HL-60 (cell line): ENCODE results near the gene NAP1L5.

Source experiments
- DNase-seq, 2 experiments: peaks; one replicate each; pipeline ENCODE4 v3.0.0-alpha.2; 2010 to 2020; ENCODE audit warnings: low read depth in 1 of 2, low spot score in 1 of 2
- H3K27ac ChIP-seq: fragments of 250-450 bp; sonication (Bioruptor Pico); replicated peaks from 2 replicates; pipeline ENCODE4 v1.5.1; 2020; ENCODE audit warnings: mild to moderate bottlenecking, moderate library complexity
- H3K27me3 ChIP-seq: fragments of 250-450 bp; sonication (Bioruptor Pico); 2 replicates; pipeline ENCODE4 v1.5.1; 2021; ENCODE audit warnings: mild to moderate bottlenecking, moderate library complexity; ENCODE audit not compliant: insufficient read depth, poor library complexity, severe bottlenecking
- H3K4me3 ChIP-seq: replicated peaks from 2 replicates; pipeline ENCODE4 v1.5.1; 2011; ENCODE audit warnings: mild to moderate bottlenecking, control low read depth, low read length; ENCODE audit not compliant: insufficient read depth
- GABPA ChIP-seq: IDR thresholded peaks from 2 replicates; pipeline ENCODE4 v1.6.1; 2012; ENCODE audit warnings: low read depth
- POLR2AphosphoS5 ChIP-seq: IDR thresholded peaks from 2 replicates; pipeline ENCODE4 v1.6.1; 2012; ENCODE audit warnings: low read depth
- SPI1 ChIP-seq: IDR thresholded peaks from 2 replicates; pipeline ENCODE4 v1.6.1; 2012; ENCODE audit warnings: low read depth, mild to moderate bottlenecking, borderline replicate concordance
- TF ChIP-seq, protein P1 (sequence below): IDR thresholded peaks from one replicate; pipeline ENCODE4 v1.5.1; 2011; ENCODE audit warnings: low read length, control low read depth, inconsistent platforms; ENCODE audit not compliant: insufficient read depth
- TF ChIP-seq, protein P2 (sequence below): IDR thresholded peaks from 2 replicates; pipeline ENCODE4 v1.6.1; 2012; ENCODE audit warnings: low read depth; ENCODE audit not compliant: insufficient replicate concordance

Gene NAP1L5

DNA sequence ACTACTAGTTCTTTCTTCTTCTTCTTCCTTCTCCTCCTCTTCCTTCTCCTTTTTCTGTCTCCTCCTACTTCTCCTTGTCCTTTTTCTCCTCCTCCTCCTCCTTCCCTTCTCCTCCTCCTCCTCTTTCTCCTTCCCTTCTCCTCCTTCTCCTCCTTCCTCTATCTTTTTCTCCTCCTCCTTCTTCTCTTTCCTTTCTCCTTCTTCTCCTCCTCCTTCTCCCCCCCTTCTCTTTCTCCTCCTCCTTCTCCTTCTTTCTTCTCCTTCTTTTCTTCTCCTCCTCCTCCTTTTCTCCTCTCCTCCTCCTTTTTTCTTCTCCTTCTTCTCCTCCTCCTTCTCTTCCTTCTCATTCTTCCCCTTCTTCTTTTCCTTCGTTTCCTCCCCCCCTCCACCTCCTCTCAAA is 21.8 kb upstream of the NAP1L5 start:
- no peak for DNase-seq
- H3K27me3 ChIP-seq: no peaks in the 10 kb centered on the region

DNA sequence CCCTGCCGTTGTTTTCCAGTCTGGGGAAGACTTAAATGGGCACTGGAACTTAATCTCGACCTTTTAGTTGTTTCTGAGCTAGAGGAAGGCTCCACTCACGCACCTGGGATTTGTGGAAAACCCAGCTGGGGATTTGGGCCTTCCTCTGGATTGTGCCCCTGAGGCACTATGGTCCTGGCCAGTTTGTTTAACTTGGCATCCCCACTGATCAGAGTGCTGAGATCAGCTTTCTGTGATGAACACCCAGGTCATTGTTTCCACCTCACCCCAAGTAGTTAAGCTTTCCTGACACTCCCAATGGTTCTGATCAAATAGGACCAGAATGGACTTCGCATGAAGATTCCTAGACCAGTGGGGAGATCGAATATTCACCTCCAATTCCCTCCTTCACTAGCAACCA is 20.5 kb upstream of the NAP1L5 start:
- Histone ChIP-seq H3K27me3 (no peaks in the 10 kb centered on the region), H3K27ac (no peak overlapping the region), H3K4me3 (no peak overlapping the region)
- DNase-seq: no peak
- TF ChIP-seq GABPA (no peak), POLR2AphosphoS5 (no peak), SPI1 (no peak)
- TF ChIP-seq, protein P1, sequence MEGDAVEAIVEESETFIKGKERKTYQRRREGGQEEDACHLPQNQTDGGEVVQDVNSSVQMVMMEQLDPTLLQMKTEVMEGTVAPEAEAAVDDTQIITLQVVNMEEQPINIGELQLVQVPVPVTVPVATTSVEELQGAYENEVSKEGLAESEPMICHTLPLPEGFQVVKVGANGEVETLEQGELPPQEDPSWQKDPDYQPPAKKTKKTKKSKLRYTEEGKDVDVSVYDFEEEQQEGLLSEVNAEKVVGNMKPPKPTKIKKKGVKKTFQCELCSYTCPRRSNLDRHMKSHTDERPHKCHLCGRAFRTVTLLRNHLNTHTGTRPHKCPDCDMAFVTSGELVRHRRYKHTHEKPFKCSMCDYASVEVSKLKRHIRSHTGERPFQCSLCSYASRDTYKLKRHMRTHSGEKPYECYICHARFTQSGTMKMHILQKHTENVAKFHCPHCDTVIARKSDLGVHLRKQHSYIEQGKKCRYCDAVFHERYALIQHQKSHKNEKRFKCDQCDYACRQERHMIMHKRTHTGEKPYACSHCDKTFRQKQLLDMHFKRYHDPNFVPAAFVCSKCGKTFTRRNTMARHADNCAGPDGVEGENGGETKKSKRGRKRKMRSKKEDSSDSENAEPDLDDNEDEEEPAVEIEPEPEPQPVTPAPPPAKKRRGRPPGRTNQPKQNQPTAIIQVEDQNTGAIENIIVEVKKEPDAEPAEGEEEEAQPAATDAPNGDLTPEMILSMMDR: no peak
- TF ChIP-seq, protein P2, sequence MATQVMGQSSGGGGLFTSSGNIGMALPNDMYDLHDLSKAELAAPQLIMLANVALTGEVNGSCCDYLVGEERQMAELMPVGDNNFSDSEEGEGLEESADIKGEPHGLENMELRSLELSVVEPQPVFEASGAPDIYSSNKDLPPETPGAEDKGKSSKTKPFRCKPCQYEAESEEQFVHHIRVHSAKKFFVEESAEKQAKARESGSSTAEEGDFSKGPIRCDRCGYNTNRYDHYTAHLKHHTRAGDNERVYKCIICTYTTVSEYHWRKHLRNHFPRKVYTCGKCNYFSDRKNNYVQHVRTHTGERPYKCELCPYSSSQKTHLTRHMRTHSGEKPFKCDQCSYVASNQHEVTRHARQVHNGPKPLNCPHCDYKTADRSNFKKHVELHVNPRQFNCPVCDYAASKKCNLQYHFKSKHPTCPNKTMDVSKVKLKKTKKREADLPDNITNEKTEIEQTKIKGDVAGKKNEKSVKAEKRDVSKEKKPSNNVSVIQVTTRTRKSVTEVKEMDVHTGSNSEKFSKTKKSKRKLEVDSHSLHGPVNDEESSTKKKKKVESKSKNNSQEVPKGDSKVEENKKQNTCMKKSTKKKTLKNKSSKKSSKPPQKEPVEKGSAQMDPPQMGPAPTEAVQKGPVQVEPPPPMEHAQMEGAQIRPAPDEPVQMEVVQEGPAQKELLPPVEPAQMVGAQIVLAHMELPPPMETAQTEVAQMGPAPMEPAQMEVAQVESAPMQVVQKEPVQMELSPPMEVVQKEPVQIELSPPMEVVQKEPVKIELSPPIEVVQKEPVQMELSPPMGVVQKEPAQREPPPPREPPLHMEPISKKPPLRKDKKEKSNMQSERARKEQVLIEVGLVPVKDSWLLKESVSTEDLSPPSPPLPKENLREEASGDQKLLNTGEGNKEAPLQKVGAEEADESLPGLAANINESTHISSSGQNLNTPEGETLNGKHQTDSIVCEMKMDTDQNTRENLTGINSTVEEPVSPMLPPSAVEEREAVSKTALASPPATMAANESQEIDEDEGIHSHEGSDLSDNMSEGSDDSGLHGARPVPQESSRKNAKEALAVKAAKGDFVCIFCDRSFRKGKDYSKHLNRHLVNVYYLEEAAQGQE: no peak

More for the DNA sequence above, 21.8 kb upstream of the NAP1L5 start:
- TF ChIP-seq POLR2AphosphoS5: no peak
- TF ChIP-seq GABPA: no peak
- TF ChIP-seq, protein P1: no peak
- TF ChIP-seq SPI1: no peak
- TF ChIP-seq, protein P2: no peak
- Histone ChIP-seq H3K4me3 (no peak overlapping the region), H3K27ac (no peak overlapping the region)

DNA sequence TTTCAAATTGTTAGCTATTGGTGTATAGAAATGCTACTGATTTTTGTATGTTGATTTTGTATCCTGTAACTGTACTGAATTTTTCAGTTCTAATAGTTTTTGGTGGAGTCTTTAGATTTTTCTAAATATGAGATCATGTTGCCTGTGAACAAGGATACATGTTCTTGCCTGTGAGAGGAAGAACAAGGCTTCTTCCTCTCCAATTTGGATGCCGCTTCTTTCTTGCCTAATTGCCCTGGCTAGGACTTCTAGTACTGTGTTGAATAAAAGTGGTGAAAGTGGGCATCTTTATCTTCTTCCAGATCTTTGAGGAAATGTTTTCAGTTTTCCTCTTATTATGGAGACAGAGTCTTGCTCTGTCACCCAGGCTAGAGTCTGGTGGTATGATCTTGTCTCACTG is 16.2 kb upstream of the NAP1L5 start:
- H3K27me3 ChIP-seq: no peaks in the 10 kb centered on the region
- TF ChIP-seq SPI1 (no peak), GABPA (no peak), POLR2AphosphoS5 (no peak)
- TF ChIP-seq, protein P2: no peak
- TF ChIP-seq, protein P1: no peak

More for the DNA sequence above, 16.2 kb upstream of the NAP1L5 start:
- no peak overlapping the region for H3K27ac ChIP-seq
- no peak for DNase-seq
- H3K4me3 ChIP-seq: no peak overlapping the region
